ENCODE data around the gene AIFM2.
"Not testable (repeated sequence)": the region's sequence is repeated elsewhere in the genome, so short reads cannot be mapped to it uniquely, and the experiment has no call there.

Gene AIFM2

GRCh38 chr10:70132098-70133029 is at the start of gene AIFM2:
Gene AIFM2, minus strand, starts transcription at chr10:70132825. Its CDS starts 8,741 bp downstream, at chr10:70124084.
- DNase-seq (ENCODE audit: extremely low read depth in 1 of 2, low read depth in 1 of 2), result peak in 1 of 2 donors; percentile 11

- DNase-seq (ENCODE audit: extremely low read depth in 1 of 2, low read depth in 1 of 2), result not testable (repeated sequence)
Observed at GRCh38 chr10:70179209-70179608, 46.6 kb upstream of the AIFM2 start.

- DNase-seq (ENCODE audit: extremely low read depth in 1 of 2, low read depth in 1 of 2), result no peak
Observed at GRCh38 chr10:70178139-70178725, 45.6 kb upstream of the AIFM2 start.

GRCh38 chr10:70176441-70176840 is 43.8 kb upstream of the AIFM2 start:
- DNase-seq (ENCODE audit: extremely low read depth in 1 of 2, low read depth in 1 of 2), result no peak

GRCh38 chr10:70175516-70175915 is 42.9 kb upstream of the AIFM2 start:
- DNase-seq (ENCODE audit: extremely low read depth in 1 of 2, low read depth in 1 of 2), result no peak

- no peak for DNase-seq (ENCODE audit: extremely low read depth in 1 of 2, low read depth in 1 of 2)
Observed at GRCh38 chr10:70174058-70174741, 41.6 kb upstream of the AIFM2 start.

- no peak for DNase-seq (ENCODE audit: extremely low read depth in 1 of 2, low read depth in 1 of 2)
Observed at GRCh38 chr10:70169649-70170364, 37.2 kb upstream of the AIFM2 start.

- no peak for DNase-seq (ENCODE audit: extremely low read depth in 1 of 2, low read depth in 1 of 2)
Observed at GRCh38 chr10:70169011-70169410, 36.4 kb upstream of the AIFM2 start.

- no peak for DNase-seq (ENCODE audit: extremely low read depth in 1 of 2, low read depth in 1 of 2)
Observed at GRCh38 chr10:70167246-70167645, 34.6 kb upstream of the AIFM2 start.

GRCh38 chr10:70166394-70166793 is 33.8 kb upstream of the AIFM2 start:
- no peak for DNase-seq (ENCODE audit: extremely low read depth in 1 of 2, low read depth in 1 of 2)

GRCh38 chr10:70164163-70164562 is 31.5 kb upstream of the AIFM2 start:
- DNase-seq (ENCODE audit: extremely low read depth in 1 of 2, low read depth in 1 of 2), result no peak

- DNase-seq (ENCODE audit: extremely low read depth in 1 of 2, low read depth in 1 of 2), result no peak
Observed at GRCh38 chr10:70163448-70163847, 30.8 kb upstream of the AIFM2 start.

GRCh38 chr10:70162892-70163201 is 30.2 kb upstream of the AIFM2 start:
- no peak for DNase-seq (ENCODE audit: extremely low read depth in 1 of 2, low read depth in 1 of 2)

GRCh38 chr10:70162151-70162891 is 29.7 kb upstream of the AIFM2 start:
- no peak for DNase-seq (ENCODE audit: extremely low read depth in 1 of 2, low read depth in 1 of 2)

GRCh38 chr10:70160798-70161197 is 28.2 kb upstream of the AIFM2 start:
- no peak for DNase-seq (ENCODE audit: extremely low read depth in 1 of 2, low read depth in 1 of 2)

GRCh38 chr10:70159366-70159765 is 26.7 kb upstream of the AIFM2 start:
- not testable (repeated sequence) for DNase-seq (ENCODE audit: extremely low read depth in 1 of 2, low read depth in 1 of 2)

- DNase-seq (ENCODE audit: extremely low read depth in 1 of 2, low read depth in 1 of 2), result no peak
Observed at GRCh38 chr10:70158113-70158512, 25.5 kb upstream of the AIFM2 start.

GRCh38 chr10:70155255-70155838 is 22.7 kb upstream of the AIFM2 start:
- DNase-seq (ENCODE audit: extremely low read depth in 1 of 2, low read depth in 1 of 2), result no peak

GRCh38 chr10:70148516-70148915 is 15.9 kb upstream of the AIFM2 start:
- no peak for DNase-seq (ENCODE audit: extremely low read depth in 1 of 2, low read depth in 1 of 2)

- DNase-seq (ENCODE audit: extremely low read depth in 1 of 2, low read depth in 1 of 2), result no peak
Observed at GRCh38 chr10:70147259-70147625, 14.6 kb upstream of the AIFM2 start.

All from activated CD8-positive, alpha-beta memory T cell treated with anti-CD3 and anti-CD28 coated beads for 1 hour (primary cell).